HEK293 (cell line): ENCODE results near the gene DCTN5.

ENCODE experiments used
- CTCF ChIA-PET: fragments of 350-600 bp; formaldehyde crosslinking; extraction: SDS; loops from one replicate; lab custom pipeline; 2021; ENCODE audit warnings: antibody characterized with exemption; lab: Yijun Ruan, JAX
- POLR2A ChIA-PET: fragments of 300-600 bp; formaldehyde crosslinking; extraction: SDS; loops from one replicate; lab custom pipeline; 2020; ENCODE audit warnings: antibody characterized with exemption, inconsistent platforms; lab: Yijun Ruan, JAX
- H3K27ac ChIP-seq: fragments of 200-500 bp; sonication (Bioruptor generic); 2 replicates; pipeline ENCODE4 v1.5.1; 2014; ENCODE audit warnings: low read depth, low read length, control low read depth, inconsistent platforms; ENCODE audit errors: extremely low read depth
- H3K36me3 ChIP-seq, 2 experiments: fragments of 200-500 bp in 1 of 2; sonication (Bioruptor generic) in 1 of 2; 1 replicate in 1 of 2; 2 replicates in 1 of 2; pipeline ENCODE4 v1.5.1; 2014 to 2017; ENCODE audit warnings: inconsistent platforms in 2 of 2, low read length in 2 of 2; ENCODE audit not compliant: control insufficient read depth in 2 of 2, insufficient read depth in 1 of 2
- H3K4me1 ChIP-seq: fragments of 200-500 bp; sonication (Bioruptor generic); 2 replicates; pipeline ENCODE4 v1.5.1; 2014; ENCODE audit warnings: mild to moderate bottlenecking, low read length, inconsistent platforms; ENCODE audit not compliant: control insufficient read depth, insufficient read depth
- H3K4me3 ChIP-seq: 2 replicates; pipeline ENCODE4 v1.5.1; 2011; ENCODE audit warnings: low read depth, mild to moderate bottlenecking, control low read depth, low read length, moderate library complexity
- H3K9me3 ChIP-seq: fragments of 200-500 bp; sonication (Bioruptor generic); 2 replicates; pipeline ENCODE4 v1.5.1; 2014; ENCODE audit warnings: low read depth, low read length, inconsistent platforms; ENCODE audit not compliant: control insufficient read depth, insufficient read depth
- BCL11B ChIP-seq: fragments of 450-650 bp; formaldehyde crosslinking; IDR thresholded peaks from 2 replicates; pipeline ENCODE4 v1.5.1; 2016; ENCODE audit warnings: low read depth, missing biosample characterization, missing genetic modification characterization
- KLF7 ChIP-seq: fragments of 450-650 bp; formaldehyde crosslinking; IDR thresholded peaks from 2 replicates; pipeline ENCODE4 v1.5.1; 2016; ENCODE audit warnings: missing biosample characterization, missing genetic modification characterization, borderline replicate concordance
- MEIS1 ChIP-seq: sonication (generic); formaldehyde crosslinking; IDR thresholded peaks from 2 replicates; pipeline ENCODE4 v1.8.1; 2022; ENCODE audit warnings: missing genetic modification reagents, mild to moderate bottlenecking, borderline replicate concordance
- PBX3 ChIP-seq: sonication (generic); formaldehyde crosslinking; IDR thresholded peaks from 2 replicates; pipeline ENCODE4 v1.8.1; 2022; ENCODE audit warnings: mild to moderate bottlenecking, moderate library complexity, missing genetic modification reagents
- SALL2 ChIP-seq: fragments of 450-650 bp; formaldehyde crosslinking; IDR thresholded peaks from 2 replicates; pipeline ENCODE4 v1.5.0; 2017; ENCODE audit warnings: missing biosample characterization, mild to moderate bottlenecking, missing genetic modification characterization, borderline replicate concordance
- SP2 ChIP-seq: fragments of 450-650 bp; formaldehyde crosslinking; IDR thresholded peaks from 2 replicates; pipeline ENCODE4 v1.5.1; 2016; ENCODE audit warnings: missing biosample characterization, missing genetic modification characterization
- ZFP37 ChIP-seq: fragments of 450-650 bp; formaldehyde crosslinking; IDR thresholded peaks from 2 replicates; pipeline ENCODE4 v1.5.1; 2016; ENCODE audit warnings: missing biosample characterization, missing genetic modification characterization
- ZNF112 ChIP-seq: fragments of 450-650 bp; formaldehyde crosslinking; IDR thresholded peaks from 2 replicates; pipeline ENCODE4 v1.5.0; 2017; ENCODE audit warnings: missing biosample characterization, missing genetic modification characterization
- ZNF16 ChIP-seq: fragments of 450-650 bp; formaldehyde crosslinking; IDR thresholded peaks from 2 replicates; pipeline ENCODE4 v1.5.1; 2016; ENCODE audit warnings: low read depth, missing biosample characterization, missing genetic modification characterization
- ZNF174 ChIP-seq: fragments of 450-650 bp; formaldehyde crosslinking; IDR thresholded peaks from 2 replicates; pipeline ENCODE4 v1.5.0; 2017; ENCODE audit warnings: missing biosample characterization, mild to moderate bottlenecking, missing genetic modification characterization
- ZNF391 ChIP-seq: fragments of 450-650 bp; formaldehyde crosslinking; IDR thresholded peaks from 2 replicates; pipeline ENCODE4 v1.5.1; 2016; ENCODE audit warnings: low read depth, missing biosample characterization, missing genetic modification characterization, borderline replicate concordance
- ZNF416 ChIP-seq: fragments of 450-650 bp; formaldehyde crosslinking; IDR thresholded peaks from 2 replicates; pipeline ENCODE4 v1.5.1; 2016; ENCODE audit warnings: missing biosample characterization, missing genetic modification characterization
- ZNF518A ChIP-seq: fragments of 450-650 bp; formaldehyde crosslinking; conservative IDR thresholded peaks from 2 replicates; pipeline ENCODE4 v1.5.1; 2016; ENCODE audit warnings: low read depth, missing biosample characterization, missing genetic modification characterization
- ZNF548 ChIP-seq: fragments of 450-650 bp; formaldehyde crosslinking; IDR thresholded peaks from 2 replicates; pipeline ENCODE4 v1.5.1; 2016; ENCODE audit warnings: missing biosample characterization, missing genetic modification characterization
- ZNF558 ChIP-seq: fragments of 450-650 bp; formaldehyde crosslinking; IDR thresholded peaks from 2 replicates; pipeline ENCODE4 v1.5.1; 2016; ENCODE audit warnings: missing biosample characterization, missing genetic modification characterization
- ZNF664 ChIP-seq: fragments of 450-650 bp; formaldehyde crosslinking; IDR thresholded peaks from 2 replicates; pipeline ENCODE4 v1.5.1; 2016; ENCODE audit warnings: missing biosample characterization, missing genetic modification characterization
- ZNF692 ChIP-seq: fragments of 450-650 bp; formaldehyde crosslinking; IDR thresholded peaks from 2 replicates; pipeline ENCODE4 v1.5.1; 2016; ENCODE audit warnings: missing biosample characterization, missing genetic modification characterization
- ZNF830 ChIP-seq: fragments of 450-650 bp; IDR thresholded peaks from 2 replicates; pipeline ENCODE4 v1.5.0; 2018; ENCODE audit warnings: missing biosample characterization, missing genetic modification characterization, low read depth, mild to moderate bottlenecking, moderate library complexity
- ZSCAN16 ChIP-seq: fragments of 450-650 bp; formaldehyde crosslinking; IDR thresholded peaks from 2 replicates; pipeline ENCODE4 v1.5.1; 2016; ENCODE audit warnings: missing biosample characterization, missing genetic modification characterization
- ZXDB ChIP-seq: fragments of 450-650 bp; formaldehyde crosslinking; IDR thresholded peaks from 2 replicates; pipeline ENCODE4 v1.5.1; 2016; ENCODE audit warnings: missing biosample characterization, missing genetic modification characterization

Gene DCTN5

GRCh38 chr16:23687034-23687808 lies 46.0 kb downstream of the DCTN5 start:
- no peaks in the 10 kb centered on the region for H3K9me3 ChIP-seq
- H3K4me3 ChIP-seq = no peak overlapping the region
- peaks cover 59 to 93% of the 10 kb centered on the region in 2 experiments for H3K36me3 ChIP-seq
- no peak for TF ChIP-seq ZNF518A
- TF ChIP-seq SP2 (tag by site-specific recombination) = no peak
- no peak for TF ChIP-seq KLF7
- no peak for TF ChIP-seq PBX3 (CRISPR knock-in tag)
- TF ChIP-seq MEIS1 (CRISPR knock-in tag) = no peak
- TF ChIP-seq ZNF830 (tag by site-specific recombination) = no peak
- TF ChIP-seq ZNF664 (tag by site-specific recombination) = no peak
- no peak for TF ChIP-seq ZFP37 (tag by site-specific recombination)
- no peak for TF ChIP-seq ZNF558 (tag by site-specific recombination)
- no peak for TF ChIP-seq BCL11B (tag by site-specific recombination)
- no peak for TF ChIP-seq ZNF548 (tag by site-specific recombination)
- no peak for TF ChIP-seq SALL2 (tag by site-specific recombination)
- TF ChIP-seq ZNF692 (tag by site-specific recombination) = no peak
- no peak for TF ChIP-seq ZSCAN16 (tag by site-specific recombination)
- no peak for TF ChIP-seq ZNF112 (tag by site-specific recombination)
- no peak for TF ChIP-seq ZNF416 (tag by site-specific recombination)
- TF ChIP-seq ZXDB (tag by site-specific recombination) = no peak
- TF ChIP-seq ZNF174 (tag by site-specific recombination) = no peak
- no peak for TF ChIP-seq ZNF16 (tag by site-specific recombination)
- TF ChIP-seq ZNF391 = no peak
- ChIA-PET CTCF (interaction anchor here (0.7 kb wide), 1 partner anchor 813 kb away, joined by 3 read pairs; no protein-coding TSS in a partner anchor), POLR2A (no interaction called here)
- no peak overlapping the region for H3K27ac ChIP-seq
- H3K4me1 ChIP-seq = no peaks in the 10 kb centered on the region
